ENCODE measurements around the gene SLCO4A1. TPM values are rescaled to one million over a fixed set of nuclear protein-coding genes. Genes with fewer than 3 reads are reported as not detected.

The SLCO4A1 gene, protein sequence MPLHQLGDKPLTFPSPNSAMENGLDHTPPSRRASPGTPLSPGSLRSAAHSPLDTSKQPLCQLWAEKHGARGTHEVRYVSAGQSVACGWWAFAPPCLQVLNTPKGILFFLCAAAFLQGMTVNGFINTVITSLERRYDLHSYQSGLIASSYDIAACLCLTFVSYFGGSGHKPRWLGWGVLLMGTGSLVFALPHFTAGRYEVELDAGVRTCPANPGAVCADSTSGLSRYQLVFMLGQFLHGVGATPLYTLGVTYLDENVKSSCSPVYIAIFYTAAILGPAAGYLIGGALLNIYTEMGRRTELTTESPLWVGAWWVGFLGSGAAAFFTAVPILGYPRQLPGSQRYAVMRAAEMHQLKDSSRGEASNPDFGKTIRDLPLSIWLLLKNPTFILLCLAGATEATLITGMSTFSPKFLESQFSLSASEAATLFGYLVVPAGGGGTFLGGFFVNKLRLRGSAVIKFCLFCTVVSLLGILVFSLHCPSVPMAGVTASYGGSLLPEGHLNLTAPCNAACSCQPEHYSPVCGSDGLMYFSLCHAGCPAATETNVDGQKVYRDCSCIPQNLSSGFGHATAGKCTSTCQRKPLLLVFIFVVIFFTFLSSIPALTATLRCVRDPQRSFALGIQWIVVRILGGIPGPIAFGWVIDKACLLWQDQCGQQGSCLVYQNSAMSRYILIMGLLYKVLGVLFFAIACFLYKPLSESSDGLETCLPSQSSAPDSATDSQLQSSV
- total RNA-seq = 10 to 100 TPM in 3 of 4 donors, 1 to 10 TPM in 1; 1.8 to 51.2 (median 29.9) TPM

DNA sequence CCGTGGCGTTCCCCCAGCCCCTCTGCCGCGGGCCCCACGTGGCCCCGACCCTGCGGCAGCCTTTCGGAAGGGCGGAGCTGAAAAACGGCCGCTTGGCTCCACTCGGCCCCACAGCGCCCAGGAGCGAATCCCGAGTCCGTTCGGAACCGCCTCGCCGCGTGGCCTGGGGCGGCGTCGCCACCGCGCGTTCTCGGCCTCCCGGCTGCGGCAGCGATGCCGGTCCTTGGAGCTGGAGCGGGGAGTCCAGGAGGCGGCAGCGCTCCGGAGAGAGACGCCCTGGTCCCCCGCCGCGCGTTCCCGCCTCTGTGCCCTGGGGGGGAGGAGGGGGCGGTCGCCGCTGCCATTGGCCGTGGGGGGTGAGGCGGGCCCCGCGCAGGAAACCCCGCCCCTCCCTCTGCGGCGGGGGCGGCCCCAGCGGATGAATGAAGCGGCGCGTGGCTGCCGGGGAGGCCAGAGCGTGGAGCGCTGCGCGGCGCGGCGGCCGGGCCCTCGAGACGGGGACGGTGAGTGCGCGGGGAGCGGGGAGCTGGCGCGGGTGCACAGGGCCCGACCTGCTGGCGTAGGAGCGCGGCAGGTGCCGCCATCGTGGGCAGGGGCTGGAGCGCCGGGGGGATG lies at the start of gene SLCO4A1:
Gene SLCO4A1 (plus strand): TSS at position 453 of the 615 bp plus-strand sequence. CDS start 13,952 bp downstream, outside the sequence.
- H3K4me1 ChIP-seq = peaks cover 0 to 11% of the 10 kb centered on the region in 2 donors
- peaks cover 0 to 8% of the 10 kb centered on the region in 2 donors for H3K27me3 ChIP-seq
- H3K4me3 ChIP-seq = peak within 1 kb of the TSS; percentile 26 to 41
- TF ChIP-seq POLR2A (IDR thresholded peaks at IDR 0.05) = peak; percentile 67 to 74
- TF ChIP-seq, protein P1, sequence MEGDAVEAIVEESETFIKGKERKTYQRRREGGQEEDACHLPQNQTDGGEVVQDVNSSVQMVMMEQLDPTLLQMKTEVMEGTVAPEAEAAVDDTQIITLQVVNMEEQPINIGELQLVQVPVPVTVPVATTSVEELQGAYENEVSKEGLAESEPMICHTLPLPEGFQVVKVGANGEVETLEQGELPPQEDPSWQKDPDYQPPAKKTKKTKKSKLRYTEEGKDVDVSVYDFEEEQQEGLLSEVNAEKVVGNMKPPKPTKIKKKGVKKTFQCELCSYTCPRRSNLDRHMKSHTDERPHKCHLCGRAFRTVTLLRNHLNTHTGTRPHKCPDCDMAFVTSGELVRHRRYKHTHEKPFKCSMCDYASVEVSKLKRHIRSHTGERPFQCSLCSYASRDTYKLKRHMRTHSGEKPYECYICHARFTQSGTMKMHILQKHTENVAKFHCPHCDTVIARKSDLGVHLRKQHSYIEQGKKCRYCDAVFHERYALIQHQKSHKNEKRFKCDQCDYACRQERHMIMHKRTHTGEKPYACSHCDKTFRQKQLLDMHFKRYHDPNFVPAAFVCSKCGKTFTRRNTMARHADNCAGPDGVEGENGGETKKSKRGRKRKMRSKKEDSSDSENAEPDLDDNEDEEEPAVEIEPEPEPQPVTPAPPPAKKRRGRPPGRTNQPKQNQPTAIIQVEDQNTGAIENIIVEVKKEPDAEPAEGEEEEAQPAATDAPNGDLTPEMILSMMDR (IDR thresholded peaks at IDR 0.05) = peak in 1 of 4 experiments; percentile 6
- DNase-seq = peak; percentile 59 to 63
- peak within 1 kb of the TSS; percentile 55 to 57 for H3K27ac ChIP-seq
- H3K9me3 ChIP-seq = no peaks in the 10 kb centered on the region
- intact Hi-C loops (cut with DNase I; ENCODE audit: low total_unique reads) = no loop called here
- H3K36me3 ChIP-seq = no peaks in the 10 kb centered on the region

DNA sequence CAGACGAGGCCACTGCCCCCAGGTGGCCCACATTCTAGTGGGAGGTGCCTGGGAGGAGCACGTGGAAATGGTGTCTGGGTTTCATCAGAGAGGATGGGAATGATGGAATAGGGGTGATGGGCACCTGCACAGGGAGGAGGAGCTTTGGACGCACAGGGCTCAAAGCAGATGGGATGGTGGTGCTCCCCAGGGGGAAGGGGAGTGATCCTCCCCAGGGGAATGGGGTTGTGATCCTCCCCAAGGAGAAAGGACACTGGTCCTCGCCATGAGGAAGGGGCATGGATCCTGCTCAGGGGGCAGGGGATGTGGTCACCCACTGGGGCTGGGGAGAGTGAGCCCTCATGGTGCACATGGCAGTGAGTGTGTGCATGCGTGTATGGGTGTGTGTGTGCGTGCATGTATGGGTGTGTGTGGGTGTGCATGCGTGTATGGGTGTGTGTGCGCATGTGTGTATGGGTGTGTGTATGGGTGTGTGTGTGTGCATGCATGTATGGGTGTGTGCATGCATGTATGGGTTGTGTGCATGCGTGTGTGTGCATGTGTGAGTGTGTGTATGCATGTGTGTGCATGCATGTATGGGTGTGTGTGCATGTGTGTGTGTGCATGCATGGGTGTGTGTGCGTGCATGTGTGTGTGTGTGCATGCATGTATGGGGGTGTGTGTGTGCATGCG lies 49.7 kb upstream of the SLCO4A1 start:
- intact Hi-C loops (cut with DNase I; ENCODE audit: low total_unique reads) = no loop called here
- Histone ChIP-seq H3K9me3 (no peaks in the 10 kb centered on the region), H3K27me3 (peaks cover 0 to 12% of the 10 kb centered on the region in 2 donors), H3K36me3 (no peaks in the 10 kb centered on the region), H3K4me1 (no peaks in the 10 kb centered on the region), H3K27ac (no peak overlapping the region), H3K4me3 (no peak overlapping the region)
- no peak for TF ChIP-seq POLR2A (IDR thresholded peaks at IDR 0.05)
- TF ChIP-seq, protein P1 (IDR thresholded peaks at IDR 0.05) = no peak
- DNase-seq = no peak

DNA sequence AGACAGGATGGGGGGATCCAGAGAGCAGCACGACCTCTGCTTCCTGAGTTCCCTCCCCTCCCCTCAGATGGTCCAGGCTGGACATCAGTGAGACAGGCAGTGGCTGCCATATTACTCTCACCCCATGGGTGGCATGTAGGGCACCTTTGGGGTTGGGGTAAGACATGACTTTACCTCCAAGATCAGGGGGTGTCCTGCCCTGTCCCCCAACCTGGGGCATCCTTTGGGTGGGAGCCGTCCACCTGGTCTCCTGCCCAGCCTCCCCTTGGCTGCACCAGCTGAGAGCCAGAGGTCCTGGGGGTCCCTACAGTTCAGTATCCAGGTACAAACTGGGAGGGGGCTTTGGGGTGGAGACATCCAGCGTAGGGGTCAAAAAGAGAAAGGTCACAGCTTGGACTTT lies 48.7 kb upstream of the SLCO4A1 start:
- TF ChIP-seq POLR2A (IDR thresholded peaks at IDR 0.05) = no peak
- TF ChIP-seq, protein P1 (IDR thresholded peaks at IDR 0.05) = no peak
- Histone ChIP-seq H3K36me3 (no peaks in the 10 kb centered on the region), H3K4me1 (no peaks in the 10 kb centered on the region), H3K27ac (no peak overlapping the region), H3K9me3 (no peaks in the 10 kb centered on the region), H3K4me3 (no peak overlapping the region), H3K27me3 (peaks cover 0 to 2% of the 10 kb centered on the region in 2 donors)
- DNase-seq = no peak
- intact Hi-C loops (cut with DNase I; ENCODE audit: low total_unique reads) = no loop called here

DNA sequence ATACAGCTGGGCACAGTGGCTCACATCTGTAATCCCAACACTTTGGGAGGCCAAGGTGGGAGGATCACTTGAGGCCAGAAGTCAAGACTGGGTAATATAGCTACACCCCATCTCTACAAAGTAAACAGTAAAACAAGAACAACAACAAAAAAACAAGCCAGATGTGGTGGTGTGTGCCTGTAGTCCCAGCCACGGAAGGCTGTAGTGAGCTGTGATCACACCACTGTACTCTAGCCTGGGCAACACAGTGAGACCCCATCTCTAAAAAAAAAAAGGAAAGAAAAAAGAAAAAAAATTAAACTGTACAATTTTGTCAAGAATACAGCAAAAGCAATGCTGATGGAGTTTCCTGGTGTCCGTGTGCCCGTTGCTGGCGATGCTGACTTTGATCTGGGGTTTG lies 47.2 kb upstream of the SLCO4A1 start:
- Histone ChIP-seq H3K27ac (no peak overlapping the region), H3K27me3 (no peaks in the 10 kb centered on the region), H3K9me3 (no peaks in the 10 kb centered on the region), H3K4me1 (no peaks in the 10 kb centered on the region), H3K4me3 (no peak overlapping the region), H3K36me3 (no peaks in the 10 kb centered on the region)
- TF ChIP-seq POLR2A (IDR thresholded peaks at IDR 0.05) = no peak
- intact Hi-C loops (cut with DNase I; ENCODE audit: low total_unique reads) = no loop called here
- DNase-seq = no peak

DNA sequence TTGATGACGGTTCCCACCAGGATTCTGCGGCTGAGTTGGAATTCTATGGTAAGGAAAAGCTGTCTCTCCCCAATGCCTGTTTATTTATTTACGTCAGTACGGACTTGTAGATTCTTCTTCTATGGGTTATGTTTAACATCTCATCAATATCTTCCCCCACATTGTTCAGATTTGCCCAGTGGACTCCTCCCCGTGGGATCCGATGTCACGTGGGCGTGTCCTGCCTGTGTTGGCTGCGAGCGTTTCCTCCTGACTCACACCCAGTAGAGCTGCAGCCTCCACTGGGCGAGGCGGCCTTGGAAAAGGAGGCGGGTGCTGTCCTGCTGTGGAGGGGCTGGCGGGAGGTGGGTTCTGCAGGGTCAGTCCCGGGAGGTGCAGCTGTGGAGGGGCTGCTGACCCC lies 46.8 kb upstream of the SLCO4A1 start:
- Histone ChIP-seq H3K36me3 (no peaks in the 10 kb centered on the region), H3K4me1 (no peaks in the 10 kb centered on the region), H3K27ac (no peak overlapping the region), H3K9me3 (no peaks in the 10 kb centered on the region), H3K4me3 (no peak overlapping the region), H3K27me3 (no peaks in the 10 kb centered on the region)
- intact Hi-C loops (cut with DNase I; ENCODE audit: low total_unique reads) = no loop called here
- DNase-seq = peak in 1 of 2 donors; percentile 47
- TF ChIP-seq POLR2A (IDR thresholded peaks at IDR 0.05) = no peak
- TF ChIP-seq, protein P1 (IDR thresholded peaks at IDR 0.05) = no peak

Data from uterus (tissue), 4 donors.